ENCODE results near the gene ARRB1. TPM values are rescaled to one million over a fixed set of nuclear protein-coding genes. Genes with fewer than 3 reads are reported as not detected.
A peak's percentile ranks its signal among the peaks of the same experiment; 100 is the strongest.

ARRB1 gene
- total and polyA plus RNA-seq, 2 of the 13 experiments (the other 11 are each of a cell fraction or from before 2014, with no cell fraction given) = 22.5 to 35.7 TPM

- TF ChIP-seq ZFP82 (CRISPR knock-in tag; IDR thresholded peaks at IDR 0.05; ENCODE audit: borderline replicate concordance) (no peak), AGO2 (optimal IDR thresholded peaks at IDR 0.05; ENCODE audit: low read depth, low read length) (no peak), CREBL2 (CRISPR knock-in tag; IDR thresholded peaks at IDR 0.05; ENCODE audit: borderline replicate concordance) (peak; percentile 51; the same call in 1 of the 2 replicates), ZMAT3 (CRISPR knock-in tag; conservative IDR thresholded peaks at IDR 0.05) (peak; percentile 93), KLF9 (CRISPR knock-in tag; IDR thresholded peaks at IDR 0.05; ENCODE audit: low read depth) (peak; percentile 96), DZIP1 (CRISPR knock-in tag; IDR thresholded peaks at IDR 0.05) (no peak), ARID3A (IDR thresholded peaks at IDR 0.05; ENCODE audit: low read depth, low read length) (no peak), PRPF4 (IDR thresholded peaks at IDR 0.05; ENCODE audit: low read depth, low read length, poor library complexity, severe bottlenecking) (no peak), HDAC2 (CRISPR knock-in tag; IDR thresholded peaks at IDR 0.05) (peak; percentile 93), TGIF2 (CRISPR knock-in tag; IDR thresholded peaks at IDR 0.05) (peak; percentile 97), FOXJ3 (CRISPR knock-in tag; IDR thresholded peaks at IDR 0.05; ENCODE audit: borderline replicate concordance) (no peak), ARID4A (CRISPR knock-in tag; IDR thresholded peaks at IDR 0.05; ENCODE audit: borderline replicate concordance) (peak; percentile 51; the same call in 1 of the 2 replicates), ZNF879 (CRISPR knock-in tag; IDR thresholded peaks at IDR 0.05) (no peak), ZNF431 (CRISPR knock-in tag; IDR thresholded peaks at IDR 0.05; ENCODE audit: borderline replicate concordance, low read depth) (peak; percentile 66; the same call in 1 of the 2 replicates), ZNF83 (CRISPR knock-in tag; IDR thresholded peaks at IDR 0.05; ENCODE audit: borderline replicate concordance) (peak; percentile 83; the same call in 1 of the 2 replicates), HNRNPUL1 (IDR thresholded peaks at IDR 0.05; ENCODE audit: low read depth, low read length) (no peak), ZNF556 (CRISPR knock-in tag; IDR thresholded peaks at IDR 0.05; ENCODE audit: borderline replicate concordance) (no peak), RBAK (CRISPR knock-in tag; IDR thresholded peaks at IDR 0.05) (no peak), ATF7-NPFF (CRISPR knock-in tag; IDR thresholded peaks at IDR 0.05; ENCODE audit: low read depth) (peak; percentile 79; the same call in 1 of the 2 replicates), ZBTB25 (CRISPR knock-in tag; IDR thresholded peaks at IDR 0.05) (peak; percentile 98)
Observed at GRCh38 chr11:75214411-75214821, 137.0 kb downstream of the ARRB1 start (continued).
